Smooth muscle cell of the brain vasculature (primary cell): Measurements from ENCODE around the gene SH2D6.
"Not testable (repeated sequence)": the region's sequence is repeated elsewhere in the genome, so short reads cannot be mapped to it uniquely, and the experiment has no call there.

Experiments used
- DNase-seq: peaks from one replicate; pipeline ENCODE4 v3.0.0-alpha.2; 2012; ENCODE audit warnings: low read depth, low spot score

Gene SH2D6

GRCh38 chr2:85439025-85439472, 20.5 kb downstream of the SH2D6 start:
- no peak for DNase-seq

GRCh38 chr2:85439569-85439968, 21.1 kb downstream of the SH2D6 start:
- DNase-seq: not testable (repeated sequence)

- no peak for DNase-seq
These were observed 21.5 kb downstream of the SH2D6 start for GRCh38 chr2:85439986-85440385.

GRCh38 chr2:85440729-85441128, 22.2 kb downstream of the SH2D6 start:
- DNase-seq: no peak

GRCh38 chr2:85441864-85442263, 23.4 kb downstream of the SH2D6 start:
- DNase-seq: no peak

- DNase-seq: no peak
These were observed 26.2 kb downstream of the SH2D6 start for GRCh38 chr2:85444629-85445172.

- no peak for DNase-seq
These were observed 27.1 kb downstream of the SH2D6 start for GRCh38 chr2:85445316-85446295.

- no peak for DNase-seq
These were observed 28.0 kb downstream of the SH2D6 start for GRCh38 chr2:85446296-85447221.

GRCh38 chr2:85447222-85447585, 28.7 kb downstream of the SH2D6 start:
- DNase-seq: no peak

- no peak for DNase-seq
These were observed 30.1 kb downstream of the SH2D6 start for GRCh38 chr2:85448461-85449213.

- DNase-seq: no peak
These were observed 30.7 kb downstream of the SH2D6 start for GRCh38 chr2:85449214-85449588.

- DNase-seq: no peak
These were observed 33.7 kb downstream of the SH2D6 start for GRCh38 chr2:85452237-85452636.

GRCh38 chr2:85453571-85453970, 35.1 kb downstream of the SH2D6 start:
- DNase-seq: no peak

- DNase-seq: no peak
These were observed 37.1 kb downstream of the SH2D6 start for GRCh38 chr2:85455552-85456090.

GRCh38 chr2:85457043-85457442, 38.5 kb downstream of the SH2D6 start:
- no peak for DNase-seq

GRCh38 chr2:85457877-85458316, 39.4 kb downstream of the SH2D6 start:
- no peak for DNase-seq

GRCh38 chr2:85458601-85459563, 40.4 kb downstream of the SH2D6 start:
- DNase-seq: no peak

GRCh38 chr2:85459771-85460170, 41.3 kb downstream of the SH2D6 start:
- no peak for DNase-seq

- no peak for DNase-seq
These were observed 43.8 kb downstream of the SH2D6 start for GRCh38 chr2:85462322-85462721.
